AML-193 (cell line): Measurements from ENCODE around the gene GYPC.
"Not testable (repeated sequence)": the region's sequence is repeated elsewhere in the genome, so short reads cannot be mapped to it uniquely, and the experiment has no call there.

ENCODE experiments used
- DNase-seq, 2 experiments: peaks; one replicate each; lab custom pipeline; 2025; lab: John Stamatoyannopoulos, UW

GYPC gene

GRCh38 chr2:126655500-126656430 lies at the start of gene GYPC:
TSS of gene GYPC (plus strand) at chr2:126656158. CDS start at chr2:126656264, 106 bp downstream.
- peak; percentile 55 to 69 for DNase-seq

- DNase-seq: no peak
These were observed 41.3 kb upstream of the GYPC start for GRCh38 chr2:126614524-126615227.

- no peak for DNase-seq
These were observed 39.3 kb upstream of the GYPC start for GRCh38 chr2:126616606-126617069.

DNA sequence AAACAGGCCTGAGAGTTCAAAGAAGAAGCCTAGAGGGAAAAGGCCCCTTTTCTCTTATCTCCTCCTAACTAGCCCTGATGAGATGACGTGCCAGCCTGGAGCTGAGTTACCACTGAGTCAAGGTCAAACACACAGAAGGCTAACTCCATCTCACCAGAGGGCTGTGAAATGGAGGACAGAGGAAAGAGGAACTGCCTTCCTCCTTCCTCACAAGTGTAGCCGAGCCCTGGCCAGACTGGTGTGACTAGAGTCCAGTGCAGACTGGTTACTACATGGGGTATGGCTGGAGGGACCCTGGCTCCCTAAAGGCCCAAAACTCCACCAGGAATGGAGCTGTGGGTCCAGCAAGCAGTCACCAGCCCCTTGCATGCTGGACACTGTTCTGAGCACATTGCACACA lies 35.7 kb upstream of the GYPC start:
- DNase-seq: no peak

DNA sequence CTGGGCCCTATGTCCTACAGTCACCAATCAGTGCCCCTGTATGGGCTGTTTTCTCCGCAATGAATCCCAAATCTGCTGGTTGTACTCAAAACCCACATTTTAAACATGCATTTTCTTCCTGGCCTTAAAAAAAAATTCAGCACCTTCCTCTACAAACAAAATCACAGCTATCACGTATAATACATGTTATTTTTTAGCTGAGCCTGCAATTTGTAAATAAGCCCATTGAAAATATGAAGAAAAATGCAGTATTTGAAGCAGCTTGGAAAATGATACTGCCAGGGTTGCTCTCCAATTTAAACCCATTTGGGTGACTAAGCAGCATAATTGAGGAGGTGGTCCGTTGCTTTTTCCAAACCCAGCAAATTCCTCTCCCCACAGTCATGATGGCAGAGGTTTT lies 33.0 kb upstream of the GYPC start:
- no peak for DNase-seq

DNA sequence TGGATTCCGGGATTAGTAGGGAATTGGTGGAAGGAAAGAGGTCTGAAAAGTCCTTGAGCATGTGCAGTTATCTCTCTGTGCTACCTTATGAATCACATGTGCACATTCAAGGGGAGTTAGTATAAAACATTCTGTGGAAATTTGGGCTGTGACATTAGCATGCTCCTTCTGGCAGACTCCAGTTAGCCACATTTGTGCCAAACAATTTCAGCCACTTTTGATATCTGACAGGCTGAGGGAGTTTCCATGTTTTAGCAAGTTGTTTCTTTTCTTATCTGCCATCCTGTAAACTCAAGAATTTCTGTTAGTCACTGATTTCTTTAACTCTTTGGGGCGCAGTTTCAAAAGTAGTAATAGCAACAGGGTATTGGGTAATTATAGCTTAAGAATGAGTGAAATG lies 28.3 kb upstream of the GYPC start:
- DNase-seq: no peak

GRCh38 chr2:126634273-126634861 lies 21.6 kb upstream of the GYPC start:
- DNase-seq: no peak

- no peak for DNase-seq
These were observed 20.7 kb upstream of the GYPC start for GRCh38 chr2:126635281-126635680.

DNA sequence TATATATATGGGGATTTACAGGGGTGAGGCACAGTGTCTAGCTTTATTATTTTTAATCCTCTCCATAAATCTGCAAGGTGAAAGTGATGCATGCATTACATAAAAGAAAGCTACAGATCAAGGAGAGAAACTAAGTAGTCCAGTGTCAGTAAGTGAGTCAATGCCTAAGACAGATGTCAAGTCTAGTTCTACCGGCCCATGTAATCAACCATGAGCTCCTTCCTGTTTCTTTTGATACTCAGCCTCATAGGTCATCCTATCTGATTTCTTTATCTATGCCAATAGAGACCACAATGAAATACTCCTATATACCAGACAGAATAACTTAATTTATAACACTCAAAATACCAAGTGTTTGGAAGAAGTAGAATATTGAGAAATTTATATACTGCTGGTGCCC lies 20.2 kb upstream of the GYPC start:
- DNase-seq: no peak

GRCh38 chr2:126637386-126637785 lies 18.6 kb upstream of the GYPC start:
- DNase-seq: no peak

GRCh38 chr2:126638746-126639145 lies 17.2 kb upstream of the GYPC start:
- DNase-seq: no peak

DNA sequence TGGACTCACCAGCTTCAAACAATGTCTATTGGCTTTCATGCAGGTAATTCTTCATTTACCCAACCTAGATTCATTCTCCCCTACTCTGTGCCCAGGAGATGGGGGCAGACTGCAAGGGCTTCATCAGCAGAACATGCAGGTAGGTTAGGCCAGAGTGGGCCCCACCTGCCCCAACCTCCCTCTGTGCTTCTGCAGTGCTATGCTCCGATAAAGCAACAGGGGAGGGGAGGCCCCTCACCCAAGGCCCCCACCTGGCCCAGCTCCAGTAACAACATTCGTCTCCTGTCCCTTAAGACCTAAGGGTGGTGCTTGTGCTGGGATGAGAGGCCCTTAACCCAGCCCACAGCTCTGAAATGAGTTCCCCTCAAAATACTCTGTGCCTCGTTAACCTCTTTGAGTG lies 16.7 kb upstream of the GYPC start:
- no peak for DNase-seq

DNA sequence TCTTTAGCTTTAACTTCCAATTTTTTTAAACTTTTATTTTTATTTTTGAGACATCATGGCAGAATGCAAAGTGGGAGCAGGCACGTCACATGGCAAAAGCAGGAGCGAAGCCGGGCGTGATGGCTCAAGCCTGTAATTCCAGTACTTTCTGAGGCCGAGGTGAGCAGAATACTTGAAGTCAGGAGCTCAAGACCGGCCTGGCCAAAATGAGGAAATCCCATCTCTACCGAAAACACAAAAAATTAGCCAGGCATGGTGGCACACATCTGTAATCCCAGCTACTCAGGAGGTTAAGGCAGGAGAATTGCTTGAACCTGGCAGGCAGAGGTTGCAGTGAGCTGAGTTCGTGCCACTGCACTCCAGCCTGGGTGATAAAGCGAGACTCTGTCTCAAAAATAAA lies 14.7 kb upstream of the GYPC start:
- not testable (repeated sequence) for DNase-seq

DNA sequence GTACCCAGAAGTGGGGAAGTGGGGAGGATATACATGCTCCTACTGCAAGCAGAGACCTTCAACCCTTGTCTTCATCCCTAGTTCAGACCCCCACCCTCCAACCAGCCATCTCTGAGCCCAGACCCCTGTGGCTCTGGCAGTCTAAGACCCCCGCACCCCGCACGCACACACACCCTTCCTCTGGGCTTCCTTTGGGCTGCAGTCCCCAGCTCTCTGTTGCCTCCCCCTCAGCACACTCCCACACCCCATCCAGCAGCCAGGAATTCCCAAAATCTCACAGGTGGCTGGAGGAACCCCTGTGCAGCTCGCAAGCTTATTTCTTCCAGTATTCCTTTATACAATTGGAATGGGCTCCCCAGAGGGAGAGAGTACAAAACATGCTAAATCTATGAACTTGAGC lies 13.9 kb upstream of the GYPC start:
- DNase-seq: no peak

- no peak for DNase-seq
These were observed 12.5 kb upstream of the GYPC start for GRCh38 chr2:126643431-126643830.

DNA sequence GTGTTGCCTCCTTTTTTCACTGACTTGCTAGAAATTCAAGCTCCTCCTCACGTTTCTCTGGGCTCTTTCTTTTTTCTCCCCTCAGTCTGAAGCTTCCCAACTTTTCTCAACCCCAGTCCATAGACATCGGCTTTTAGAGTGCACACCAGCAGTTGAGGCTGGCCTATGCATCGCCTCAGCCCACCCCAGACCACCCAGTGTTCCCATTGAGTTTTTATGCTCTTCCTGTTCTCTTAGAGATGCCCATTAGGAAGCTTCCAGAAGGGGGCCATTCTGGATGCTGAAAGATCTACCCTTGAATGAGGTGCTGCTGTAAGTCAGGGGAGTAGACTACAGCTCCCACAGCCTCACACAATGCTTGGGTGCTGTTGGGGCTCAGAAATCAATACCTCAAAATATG lies 12.0 kb upstream of the GYPC start:
- DNase-seq: no peak

- DNase-seq: peak in 1 of 2 experiments; percentile 28
These were observed 11.2 kb upstream of the GYPC start for GRCh38 chr2:126644630-126645191.

DNA sequence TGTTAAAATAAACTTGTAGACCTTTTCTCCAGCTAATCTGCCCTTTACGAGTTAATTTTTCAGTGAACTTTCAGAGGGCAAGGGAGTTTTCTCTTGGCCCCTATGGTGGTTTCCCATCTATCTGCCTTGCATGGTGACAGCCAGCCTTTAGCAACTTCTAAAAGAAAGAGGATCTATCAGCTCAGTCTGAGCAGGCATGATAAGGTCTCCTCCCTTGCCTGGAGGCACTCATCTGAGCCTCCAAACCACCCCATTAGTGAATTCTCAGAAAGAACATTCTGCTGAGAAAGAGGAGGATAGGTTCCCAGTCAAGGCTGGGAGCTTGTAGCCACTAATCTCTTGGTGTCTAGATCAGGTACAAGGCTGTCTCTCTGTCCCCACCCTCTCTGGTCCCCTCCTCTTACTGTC lies 10.7 kb upstream of the GYPC start:
- no peak for DNase-seq

- DNase-seq: no peak
These were observed 9.9 kb upstream of the GYPC start for GRCh38 chr2:126646026-126646425.

- DNase-seq: not testable (repeated sequence)
These were observed 8.1 kb upstream of the GYPC start for GRCh38 chr2:126647714-126648344.

DNA sequence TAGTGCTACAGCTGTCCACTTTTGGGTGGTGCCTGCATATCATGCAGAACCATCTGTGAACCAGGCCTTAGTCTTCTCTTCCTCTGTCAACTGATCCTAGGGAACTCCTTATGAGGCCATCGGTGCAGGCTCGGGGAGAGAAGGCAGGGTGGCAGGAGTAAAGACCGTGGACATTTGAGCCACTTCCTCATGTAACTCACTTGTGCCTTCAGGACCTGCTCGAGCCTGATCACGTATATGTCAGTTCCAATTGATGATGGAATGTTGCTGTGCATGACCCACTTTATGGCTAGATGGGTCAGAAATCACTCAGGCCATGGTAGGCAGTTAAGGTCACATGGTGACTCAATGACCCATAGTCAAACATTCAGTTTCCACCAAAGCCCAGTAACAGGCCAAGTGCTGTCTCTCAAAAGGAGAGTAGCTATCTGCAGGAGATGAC lies 7.6 kb upstream of the GYPC start:
- not testable (repeated sequence) for DNase-seq

DNA sequence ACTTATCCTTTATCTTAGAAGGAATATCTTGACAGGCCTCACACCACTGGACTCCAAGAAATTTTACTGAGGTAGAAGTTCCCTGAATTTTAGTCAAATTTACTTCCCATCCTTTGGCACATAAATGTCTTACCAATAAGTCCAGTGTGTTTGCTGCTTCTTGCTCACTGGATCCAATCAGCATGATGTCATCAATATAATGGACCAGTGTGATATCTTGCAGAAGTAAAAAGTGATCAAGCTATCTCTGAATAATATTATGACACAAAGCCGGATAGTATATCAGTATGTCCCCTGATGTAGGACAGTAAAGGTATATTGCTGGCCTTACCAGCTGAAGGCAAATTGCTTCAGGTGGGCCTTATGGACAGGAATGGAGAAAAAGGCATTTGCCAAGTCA lies 6.9 kb upstream of the GYPC start:
- no peak for DNase-seq
